MG63 (cell line): ENCODE results near the gene NUBPL. TPM values are rescaled to one million over a fixed set of nuclear protein-coding genes. Genes with fewer than 3 reads are reported as not detected.
"Not testable (repeated sequence)": the region's sequence is repeated elsewhere in the genome, so short reads cannot be mapped to it uniquely, and the experiment has no call there.

ENCODE experiments used
- DNase-seq: peaks from one replicate; pipeline ENCODE4 v3.0.0-alpha.2; 2020
- H3K27me3 ChIP-seq: fragments of 250-450 bp; sonication (Bioruptor Pico); 2 replicates; pipeline ENCODE4 v1.5.1; 2020; ENCODE audit warnings: mild to moderate bottlenecking, moderate library complexity
- H3K36me3 ChIP-seq: fragments of 250-450 bp; sonication (Bioruptor Pico); 2 replicates; pipeline ENCODE4 v1.5.1; 2020; ENCODE audit warnings: mild to moderate bottlenecking, moderate library complexity
- H3K4me3 ChIP-seq: fragments of 250-450 bp; sonication (Bioruptor Pico); 2 replicates; pipeline ENCODE4 v1.5.1; 2020; ENCODE audit warnings: mild to moderate bottlenecking, moderate library complexity
- H3K9me3 ChIP-seq: fragments of 250-450 bp; sonication (Bioruptor Pico); 2 replicates; pipeline ENCODE4 v1.5.1; 2020; ENCODE audit warnings: mild to moderate bottlenecking, moderate library complexity
- total RNA-seq: library from RNA; depleted of rRNA; stranded (reverse); fragments of >200 nt; shearing (Covaris generic); gene quantifications from 2 replicates; pipeline ENCODE4 v1.2.3, GENCODE V29; 2014; ENCODE audit warnings: low replicate concordance

Gene NUBPL
- total RNA-seq, 1 experiment from 2014 or later: 20.6 TPM

DNA sequence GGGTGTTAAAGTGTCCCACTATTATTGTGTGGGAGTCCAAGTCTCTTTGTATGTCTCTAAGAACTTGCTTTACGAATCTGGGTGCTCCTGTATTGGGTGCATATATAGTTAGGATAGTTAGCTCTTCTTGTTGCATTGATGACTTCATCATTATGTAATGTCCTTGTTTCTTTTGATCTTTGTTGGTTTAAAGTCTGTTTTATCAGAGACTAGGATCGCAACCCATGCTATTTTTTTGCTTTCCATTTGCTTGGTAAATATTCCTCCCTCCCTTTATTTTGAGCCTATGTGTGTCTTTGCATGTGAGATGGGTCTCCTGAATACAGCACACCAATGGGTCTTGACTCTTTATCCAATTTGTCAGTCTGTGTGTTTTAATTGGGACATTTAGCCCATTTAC lies 57.7 kb downstream of the NUBPL start:
- H3K4me3 ChIP-seq, H3K9me3 ChIP-seq, H3K36me3 ChIP-seq, H3K27me3 ChIP-seq, DNase-seq: not testable (repeated sequence)

DNA sequence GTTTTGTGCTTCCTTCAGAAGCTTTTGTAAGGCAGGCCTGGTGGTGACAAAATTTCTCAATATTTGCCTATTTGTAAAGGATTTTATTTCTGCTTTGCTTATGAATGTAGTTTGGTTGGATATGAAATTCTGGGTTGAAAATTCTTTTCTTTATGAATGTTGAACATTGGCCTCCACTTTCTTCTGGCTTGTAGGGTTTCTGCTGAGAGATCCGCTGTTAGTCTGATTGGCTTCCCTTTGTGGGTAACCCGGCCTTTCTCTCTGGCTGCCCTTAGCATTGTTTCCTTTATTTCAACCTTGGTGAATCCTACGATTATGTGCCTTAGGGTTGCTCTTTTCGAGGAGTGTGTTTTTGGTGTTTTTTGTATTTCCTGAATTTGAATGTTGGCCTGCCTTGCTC lies 58.2 kb downstream of the NUBPL start:
- Histone ChIP-seq H3K36me3 (no peaks in the 10 kb centered on the region), H3K4me3 (no peak overlapping the region), H3K27me3 (no peaks in the 10 kb centered on the region), H3K9me3 (no peaks in the 10 kb centered on the region)
- DNase-seq: no peak

DNA sequence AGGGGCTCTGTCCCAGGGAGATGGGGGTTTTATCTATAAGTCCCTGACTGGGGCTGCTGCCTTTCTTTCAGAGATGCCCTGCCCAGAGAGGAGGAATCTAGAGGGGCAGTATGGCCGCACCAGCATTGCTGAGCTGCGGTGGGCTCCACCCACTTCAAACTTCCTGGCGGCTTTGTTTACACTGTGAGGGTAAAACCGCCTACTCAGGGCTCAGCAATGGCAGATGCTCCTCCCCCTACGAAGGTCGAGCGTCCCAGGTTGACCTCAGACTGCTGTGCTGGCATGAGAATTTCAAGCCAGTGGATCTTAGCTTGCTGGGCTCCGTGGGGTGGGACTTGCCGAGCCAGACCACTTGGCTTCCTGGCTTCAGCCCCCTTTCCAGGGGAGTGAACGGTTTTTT lies 59.7 kb downstream of the NUBPL start:
- H3K4me3 ChIP-seq, H3K27me3 ChIP-seq, H3K9me3 ChIP-seq, DNase-seq, H3K36me3 ChIP-seq: not testable (repeated sequence)

DNA sequence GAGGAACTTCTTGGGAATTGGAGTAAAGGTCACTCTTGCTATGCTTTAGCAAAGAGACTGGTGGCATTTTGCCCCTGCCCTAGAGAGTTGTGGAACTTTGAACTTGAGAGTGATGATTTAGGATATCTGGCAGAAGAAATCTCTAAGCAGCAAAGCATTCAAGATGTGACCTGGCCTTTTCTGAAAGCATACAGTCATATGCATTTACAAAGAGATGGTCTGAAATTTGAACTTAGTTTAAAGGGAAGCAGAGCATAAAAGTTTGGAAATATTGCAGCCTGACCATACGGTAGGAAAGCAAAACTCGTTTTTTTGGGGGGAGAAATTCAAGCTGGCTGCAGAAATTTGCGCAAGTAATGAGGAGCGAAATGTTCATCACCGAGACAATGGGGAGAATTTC lies 60.9 kb downstream of the NUBPL start:
- no peak for DNase-seq
- no peak overlapping the region for H3K4me3 ChIP-seq
- no peaks in the 10 kb centered on the region for H3K9me3 ChIP-seq
- no peaks in the 10 kb centered on the region for H3K36me3 ChIP-seq
- H3K27me3 ChIP-seq: no peaks in the 10 kb centered on the region

DNA sequence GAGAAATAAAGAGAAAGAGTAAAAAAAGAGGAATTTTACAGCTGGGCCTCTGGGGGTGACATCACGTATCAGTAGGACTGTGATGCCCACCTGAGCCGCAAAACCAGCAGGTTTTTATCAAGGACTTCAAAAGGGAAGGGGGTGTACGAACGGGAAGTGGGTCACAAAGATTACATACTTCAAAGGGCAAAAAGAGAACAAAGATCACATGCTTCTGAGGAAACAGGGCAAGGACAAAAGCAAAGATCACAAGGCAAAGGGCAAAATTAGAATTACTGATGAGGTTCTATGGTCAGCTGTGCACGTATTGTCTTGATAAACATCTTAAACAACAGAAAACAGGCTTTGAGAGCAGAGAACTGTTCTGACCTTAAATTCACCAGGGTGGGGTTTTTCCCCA lies 91.7 kb downstream of the NUBPL start:
- not testable (repeated sequence) for DNase-seq, H3K4me3 ChIP-seq, H3K27me3 ChIP-seq, H3K9me3 ChIP-seq, H3K36me3 ChIP-seq

DNA sequence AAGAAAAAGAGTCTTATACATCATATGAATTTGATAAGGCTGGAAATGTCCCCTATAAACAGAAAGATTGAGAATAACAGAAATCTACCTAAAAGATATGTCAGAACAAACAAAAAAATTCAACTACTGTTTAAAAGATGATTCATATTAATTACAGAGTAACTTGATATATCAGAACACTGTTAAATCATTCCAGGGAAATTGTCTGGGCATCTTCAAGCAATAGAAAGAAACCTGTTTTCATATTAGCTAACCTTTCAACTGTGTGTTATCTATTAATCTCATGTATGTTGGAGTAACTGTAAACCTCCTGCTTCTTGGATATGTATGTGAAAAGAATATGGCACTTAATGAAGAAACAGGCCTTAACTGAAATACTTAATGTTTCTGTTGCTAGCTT lies 96.7 kb downstream of the NUBPL start:
- Histone ChIP-seq H3K4me3 (no peak overlapping the region), H3K27me3 (no peaks in the 10 kb centered on the region), H3K36me3 (no peaks in the 10 kb centered on the region), H3K9me3 (no peaks in the 10 kb centered on the region)
- no peak for DNase-seq

DNA sequence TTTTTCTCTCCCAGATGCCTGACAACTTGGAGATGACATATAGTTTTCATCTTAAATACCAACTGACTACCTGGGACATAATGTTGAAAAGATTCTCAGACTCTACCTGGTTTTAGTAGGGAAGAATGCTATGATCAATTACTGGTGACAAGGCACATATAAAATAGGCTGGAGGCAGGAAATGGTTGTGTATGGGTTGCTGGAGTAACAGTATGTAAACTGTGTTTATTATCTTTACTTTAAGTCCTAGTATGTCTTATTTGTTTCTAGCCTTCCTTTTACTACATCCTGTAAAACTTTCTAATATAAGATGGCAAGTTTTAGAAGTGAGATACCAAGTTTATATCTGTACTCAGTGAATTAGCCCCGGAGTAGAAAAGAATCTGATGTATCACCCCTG lies 98.1 kb downstream of the NUBPL start:
- Histone ChIP-seq H3K27me3 (no peaks in the 10 kb centered on the region), H3K36me3 (no peaks in the 10 kb centered on the region), H3K9me3 (no peaks in the 10 kb centered on the region), H3K4me3 (no peak overlapping the region)
- DNase-seq: no peak

DNA sequence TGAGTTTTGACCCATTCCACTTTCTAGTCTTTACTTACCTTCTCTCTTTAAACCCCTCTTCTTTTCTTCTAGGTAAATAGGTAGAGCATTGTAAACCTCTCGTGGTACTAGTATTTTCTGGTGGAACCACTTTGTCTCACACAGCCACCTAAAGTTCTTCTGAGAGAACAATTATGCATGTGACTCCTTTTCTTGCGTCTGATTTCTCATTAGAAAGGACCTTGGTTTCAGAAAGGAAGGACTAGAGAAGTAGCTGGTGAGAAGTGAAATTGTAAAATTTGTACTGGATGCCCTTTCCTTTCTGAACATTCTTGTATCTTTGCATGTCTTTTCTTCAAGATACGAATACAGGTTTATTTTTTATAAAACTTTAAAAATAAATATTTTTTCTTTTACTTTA lies 99.0 kb downstream of the NUBPL start:
- no peaks in the 10 kb centered on the region for H3K36me3 ChIP-seq
- no peaks in the 10 kb centered on the region for H3K9me3 ChIP-seq
- no peak for DNase-seq
- H3K27me3 ChIP-seq: no peaks in the 10 kb centered on the region
- no peak overlapping the region for H3K4me3 ChIP-seq

DNA sequence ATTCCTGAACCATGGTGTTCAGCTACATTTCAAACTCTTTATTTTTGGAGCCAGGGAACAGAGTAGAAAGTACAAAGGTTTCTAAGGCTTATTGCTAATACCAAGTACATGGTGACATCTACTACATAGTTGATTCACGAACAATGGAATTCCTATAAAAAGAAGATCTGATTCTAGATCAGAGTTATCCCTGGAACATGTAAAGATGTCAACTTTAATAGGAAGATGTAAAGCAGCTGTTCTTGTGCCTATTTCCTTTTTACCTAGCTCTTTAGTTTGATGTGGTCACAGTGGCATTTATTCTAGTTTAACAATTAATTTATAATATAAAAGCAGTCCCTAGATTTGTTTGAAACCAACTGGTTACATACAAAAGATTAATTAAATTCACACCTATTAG lies 99.5 kb downstream of the NUBPL start:
- Histone ChIP-seq H3K4me3 (no peak overlapping the region), H3K9me3 (no peaks in the 10 kb centered on the region), H3K27me3 (no peaks in the 10 kb centered on the region), H3K36me3 (no peaks in the 10 kb centered on the region)
- no peak for DNase-seq

DNA sequence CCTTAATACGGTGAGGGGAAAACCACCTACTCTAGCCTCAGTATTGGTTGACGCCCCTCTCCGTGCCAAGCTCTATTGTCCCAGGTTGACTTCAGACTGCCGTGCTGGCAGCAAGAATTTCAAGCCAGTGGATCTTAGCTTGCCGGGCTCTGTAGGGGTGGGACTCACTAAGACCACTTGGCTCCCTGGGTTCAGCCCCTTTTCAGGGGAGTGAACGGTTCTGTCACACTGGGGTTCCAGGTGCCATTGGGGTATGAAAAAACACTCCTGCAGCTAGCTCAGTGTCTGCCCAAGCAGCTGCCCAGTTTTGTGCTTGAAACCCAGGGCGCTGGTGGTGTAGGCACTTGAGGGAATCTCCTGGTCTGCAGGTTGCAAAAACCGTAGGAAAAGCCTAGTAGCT lies 107.1 kb downstream of the NUBPL start:
- Histone ChIP-seq H3K4me3 (no peak overlapping the region), H3K27me3 (no peaks in the 10 kb centered on the region), H3K36me3 (no peaks in the 10 kb centered on the region), H3K9me3 (no peaks in the 10 kb centered on the region)
- no peak for DNase-seq

DNA sequence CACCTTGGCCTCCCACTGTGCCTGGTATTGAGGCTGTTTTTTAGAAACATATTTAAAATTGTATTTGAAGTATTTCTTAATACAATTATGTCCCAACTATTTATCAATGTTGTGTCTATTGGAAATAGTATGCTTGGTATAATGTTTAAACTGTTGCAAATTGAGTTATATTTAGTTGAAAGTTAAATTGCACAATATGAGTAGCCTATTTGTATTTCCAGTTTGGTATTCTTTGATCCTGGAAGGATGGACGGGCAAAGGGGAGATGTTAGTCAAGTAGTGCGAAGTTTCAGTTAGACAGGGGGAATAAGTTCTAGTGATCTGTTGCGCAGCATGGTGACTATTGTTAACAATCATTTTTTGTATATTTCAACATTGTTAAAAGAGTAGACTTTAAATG lies 111.5 kb downstream of the NUBPL start:
- Histone ChIP-seq H3K36me3 (no peaks in the 10 kb centered on the region), H3K4me3 (no peak overlapping the region), H3K9me3 (no peaks in the 10 kb centered on the region), H3K27me3 (no peaks in the 10 kb centered on the region)
- no peak for DNase-seq

DNA sequence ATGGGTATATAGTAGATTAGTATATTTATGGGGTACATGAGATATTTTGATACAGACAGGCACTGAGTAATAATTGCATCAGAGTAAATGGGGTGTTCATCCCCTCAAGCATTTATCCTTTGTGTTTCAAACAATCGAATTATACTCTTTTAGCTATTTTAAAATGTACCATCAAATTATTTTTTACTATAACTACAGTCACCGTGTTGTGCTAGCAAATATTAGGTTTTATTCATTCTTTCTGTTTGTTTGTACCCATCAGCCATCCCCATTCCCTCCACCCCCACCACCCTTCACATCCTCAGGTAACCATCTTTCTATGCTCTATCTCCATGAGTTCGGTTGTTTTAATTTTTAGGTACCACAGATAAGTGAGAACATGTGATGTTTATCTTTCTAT lies 115.8 kb downstream of the NUBPL start:
- Histone ChIP-seq H3K9me3 (no peaks in the 10 kb centered on the region), H3K27me3 (no peaks in the 10 kb centered on the region), H3K4me3 (no peak overlapping the region), H3K36me3 (no peaks in the 10 kb centered on the region)
- no peak for DNase-seq

DNA sequence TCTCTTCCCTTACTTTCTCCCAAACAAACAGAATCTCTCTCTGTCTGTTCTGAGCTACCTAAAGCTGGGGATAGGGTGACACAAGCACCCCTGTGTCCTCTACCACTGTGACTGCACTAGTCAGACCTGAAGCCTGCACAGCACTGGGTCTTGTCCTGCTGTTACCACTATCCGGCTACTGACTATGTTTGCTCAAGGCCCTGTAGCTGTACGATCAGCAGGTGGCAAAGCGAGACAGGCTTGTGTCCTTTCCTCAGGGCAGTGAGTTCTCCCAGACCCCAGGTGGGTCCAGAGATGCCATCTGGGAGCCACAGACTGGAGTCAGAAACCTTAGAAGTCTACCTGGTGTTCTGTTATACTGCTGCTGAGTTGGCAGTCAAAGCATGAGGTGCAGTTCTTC lies 116.4 kb downstream of the NUBPL start:
- Histone ChIP-seq H3K27me3 (no peaks in the 10 kb centered on the region), H3K36me3 (no peaks in the 10 kb centered on the region), H3K9me3 (no peaks in the 10 kb centered on the region), H3K4me3 (no peak overlapping the region)
- DNase-seq: no peak

DNA sequence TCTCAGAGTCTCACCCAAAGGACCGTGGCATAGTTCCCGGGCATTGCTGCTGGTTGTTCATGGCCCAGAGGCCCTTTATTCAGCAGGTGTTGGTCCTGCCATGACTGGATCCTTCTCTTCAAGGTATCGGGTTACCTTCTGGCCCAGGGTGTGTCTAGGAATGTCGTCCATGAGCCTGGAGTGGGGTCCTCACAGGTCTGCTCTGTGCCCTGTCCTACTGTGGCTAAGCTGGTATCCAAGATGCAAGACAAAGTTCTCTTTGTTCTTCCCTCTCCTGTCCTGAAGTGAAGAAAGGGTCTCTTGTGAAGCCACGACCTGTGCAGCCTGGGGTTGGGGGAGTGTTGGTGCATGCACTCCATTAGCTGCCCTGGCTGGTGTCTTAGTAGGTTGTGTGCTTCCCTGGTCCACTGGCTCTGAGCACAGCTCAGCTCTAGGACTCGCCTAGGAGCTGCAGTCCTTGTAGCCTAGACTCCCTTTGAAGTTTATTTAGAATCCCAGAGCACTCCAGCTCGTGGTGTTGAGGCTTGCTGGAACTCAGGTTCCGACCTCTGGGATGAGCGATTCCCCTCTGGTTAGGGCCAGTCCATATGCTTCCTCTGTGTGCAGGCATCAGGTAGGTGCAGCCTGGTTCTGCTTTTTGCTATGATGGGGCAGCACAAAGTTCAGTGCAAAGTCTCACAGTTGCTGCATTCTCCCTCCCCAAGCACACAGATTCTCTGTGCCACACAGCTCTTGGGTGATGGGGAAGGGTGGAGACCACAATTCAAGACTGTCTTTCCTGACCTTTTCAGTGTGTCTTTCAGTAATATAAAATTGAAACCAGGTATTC lies 117.4 kb downstream of the NUBPL start:
- no peak for DNase-seq
- H3K4me3 ChIP-seq: no peak overlapping the region
- H3K27me3 ChIP-seq: no peaks in the 10 kb centered on the region
- H3K36me3 ChIP-seq: no peaks in the 10 kb centered on the region
- H3K9me3 ChIP-seq: no peaks in the 10 kb centered on the region

DNA sequence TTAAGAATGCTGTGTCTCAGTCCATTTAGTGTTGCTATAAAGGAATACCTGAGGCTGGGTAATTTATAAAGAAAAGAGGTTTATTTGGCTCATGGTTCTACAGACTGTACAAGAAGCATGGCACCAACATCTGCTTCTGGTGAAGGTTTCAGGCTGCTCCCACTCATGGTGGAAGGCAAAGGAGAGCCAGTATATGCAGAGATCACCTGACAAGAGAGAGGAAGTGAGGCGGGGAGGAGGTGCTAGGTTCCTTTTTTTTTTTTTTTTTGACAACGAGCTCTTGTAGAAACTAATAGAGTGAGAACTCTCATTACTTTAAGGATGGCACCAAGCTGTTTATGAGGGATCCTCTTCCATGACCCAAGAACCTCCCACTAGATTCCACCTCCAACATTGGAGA lies 121.6 kb downstream of the NUBPL start:
- DNase-seq: no peak
- Histone ChIP-seq H3K4me3 (no peak overlapping the region), H3K9me3 (no peaks in the 10 kb centered on the region), H3K36me3 (no peaks in the 10 kb centered on the region), H3K27me3 (no peaks in the 10 kb centered on the region)

DNA sequence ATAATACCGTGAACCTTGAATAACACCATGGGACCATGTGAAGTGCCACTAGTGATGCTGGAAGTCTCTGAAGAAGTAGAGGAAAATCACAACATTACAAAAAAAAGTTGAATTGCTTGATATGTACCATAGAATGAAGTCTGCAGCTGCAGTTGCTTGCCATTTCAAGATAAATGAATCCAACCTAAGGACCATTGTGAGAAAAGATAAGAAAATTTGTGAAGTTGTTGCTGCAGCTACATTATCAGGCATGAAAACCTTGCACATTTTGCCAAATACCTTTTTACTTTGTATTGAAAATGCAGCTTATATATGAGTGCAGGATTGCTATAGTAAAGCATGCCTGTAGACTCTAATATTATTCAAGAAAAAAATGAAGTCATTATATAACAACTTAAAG lies 126.5 kb downstream of the NUBPL start:
- Histone ChIP-seq H3K27me3 (no peaks in the 10 kb centered on the region), H3K9me3 (no peaks in the 10 kb centered on the region), H3K4me3 (no peak overlapping the region), H3K36me3 (no peaks in the 10 kb centered on the region)
- no peak for DNase-seq

DNA sequence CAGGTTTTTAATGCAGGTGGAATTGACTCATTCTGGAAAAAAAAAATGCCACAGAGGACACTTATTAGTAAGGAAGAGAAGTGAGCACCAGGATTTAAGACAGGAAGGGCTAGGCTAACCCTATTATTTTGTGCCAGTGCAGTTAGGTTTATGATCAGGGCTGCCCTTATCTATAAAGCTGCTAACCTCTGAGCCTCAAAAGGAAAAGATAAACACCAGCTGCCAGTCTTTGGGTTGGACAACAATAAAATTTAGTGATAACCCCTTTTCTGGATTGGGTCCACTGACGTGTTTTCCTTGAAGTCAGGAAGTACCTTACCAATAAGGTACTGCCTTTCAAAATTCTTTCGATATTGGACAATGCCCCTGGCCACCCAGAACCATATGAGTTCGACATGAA lies 128.9 kb downstream of the NUBPL start:
- no peak for DNase-seq
- Histone ChIP-seq H3K36me3 (no peaks in the 10 kb centered on the region), H3K4me3 (no peak overlapping the region)

DNA sequence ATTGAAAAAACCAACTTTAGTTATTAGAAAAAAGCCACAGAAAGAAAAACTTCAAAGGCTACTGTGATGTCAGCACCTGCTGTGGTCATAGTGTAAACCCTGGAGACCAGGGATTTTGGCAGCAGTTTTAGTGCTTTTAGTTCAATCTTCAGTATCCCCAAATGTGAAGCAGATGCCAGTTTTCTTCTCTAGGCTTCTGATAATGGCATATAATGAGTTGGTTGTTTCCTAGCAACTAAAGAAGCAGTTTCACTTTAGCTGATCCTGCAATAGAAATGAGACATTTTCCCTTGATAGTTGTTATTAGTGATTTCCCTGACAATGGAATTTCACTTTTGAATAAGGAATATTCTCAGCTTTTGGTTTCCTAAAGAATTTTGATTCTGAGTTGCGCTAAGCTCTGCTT lies 131.2 kb downstream of the NUBPL start:
- Histone ChIP-seq H3K9me3 (no peaks in the 10 kb centered on the region), H3K27me3 (no peaks in the 10 kb centered on the region), H3K36me3 (no peaks in the 10 kb centered on the region), H3K4me3 (no peak overlapping the region)
- no peak for DNase-seq

More for the DNA sequence above, 128.9 kb downstream of the NUBPL start:
- Histone ChIP-seq H3K9me3 (no peaks in the 10 kb centered on the region), H3K27me3 (no peaks in the 10 kb centered on the region)

DNA sequence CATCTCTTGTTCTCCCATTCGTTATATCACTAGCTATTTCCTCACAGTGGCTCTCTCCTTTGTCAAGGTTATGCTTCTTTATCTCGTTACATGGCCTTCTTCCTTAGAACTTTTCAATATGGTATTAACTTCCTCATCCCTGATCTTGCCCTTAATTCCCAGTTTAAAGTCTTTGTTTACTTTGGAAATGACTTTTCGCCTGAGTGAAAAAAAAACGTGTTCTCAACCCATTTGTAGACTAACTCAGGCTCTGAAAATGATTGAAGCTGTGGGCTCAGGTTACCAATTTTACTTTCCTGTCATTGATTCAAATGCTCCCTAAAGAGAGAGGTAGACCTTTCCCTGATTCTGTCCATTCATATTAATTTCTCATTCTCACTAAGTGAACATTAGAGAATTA lies 135.2 kb downstream of the NUBPL start:
- Histone ChIP-seq H3K9me3 (no peaks in the 10 kb centered on the region), H3K4me3 (no peak overlapping the region), H3K36me3 (no peaks in the 10 kb centered on the region), H3K27me3 (no peaks in the 10 kb centered on the region)
- DNase-seq: no peak
